Activated CD8-positive, alpha-beta T cell treated with anti-CD3 and anti-CD28 coated beads for 36 hours (primary cell): ENCODE measurements around the gene SLFN14. TPM values are rescaled to one million over a fixed set of nuclear protein-coding genes. Genes with fewer than 3 reads are reported as not detected.
A peak's percentile ranks its signal among the peaks of the same experiment; 100 is the strongest.

ENCODE experiments used
- ATAC-seq: fragments of 200-7000 bp; cut with Tn5 transposase; one replicate; pipeline ENCODE4 v1.10.0; 2021; ENCODE audit warnings: mild to moderate bottlenecking, moderate library complexity
- CTCF ChIA-PET: fragments of 350-600 bp; sonication (Branson Sonifier 250); formaldehyde crosslinking; loops from one replicate; lab custom pipeline; 2021; ENCODE audit warnings: antibody characterized with exemption; lab: Charles Lee
- POLR2A ChIA-PET: fragments of 350-600 bp; sonication (Branson Sonifier 250); formaldehyde crosslinking; loops from one replicate; lab custom pipeline; 2021; ENCODE audit warnings: antibody characterized with exemption; lab: Charles Lee
- DNase-seq: peaks from one replicate; pipeline ENCODE4 v3.0.0-alpha.2; 2020
- H3K27ac Mint-ChIP-seq: one replicate; pipeline ENCODE4 v1.8.0; 2021; ENCODE audit warnings: mild to moderate bottlenecking, mixed read lengths
- H3K27me3 Mint-ChIP-seq: one replicate; pipeline ENCODE4 v1.8.0; 2021; ENCODE audit warnings: mixed read lengths
- H3K36me3 Mint-ChIP-seq: one replicate; pipeline ENCODE4 v1.8.0; 2021; ENCODE audit warnings: low read depth, mixed read lengths
- H3K4me1 Mint-ChIP-seq: one replicate; pipeline ENCODE4 v1.8.0; 2021; ENCODE audit warnings: low read depth, mixed read lengths
- H3K4me3 Mint-ChIP-seq: one replicate; pipeline ENCODE4 v1.8.0; 2021; ENCODE audit warnings: mild to moderate bottlenecking, moderate library complexity, mixed read lengths
- H3K9me3 Mint-ChIP-seq: one replicate; pipeline ENCODE4 v1.8.0; 2021; ENCODE audit warnings: mixed read lengths
- CTCF ChIP-seq: fragments of 200-600 bp; IDR thresholded peaks from one replicate; pipeline ENCODE4 v1.8.0; 2022; ENCODE audit warnings: antibody characterized with exemption, mild to moderate bottlenecking
- intact Hi-C: fragments of 100-400 bp; cut with micrococcal nuclease; formaldehyde crosslinking; loops from one replicate; pipeline ENCODE4 v1.10.0; 2022
- total RNA-seq, 2 experiments: library from RNA; stranded (reverse); gene quantifications; one replicate each; pipeline ENCODE4 v1.2.3, GENCODE V29; 2021

Gene SLFN14
- total RNA-seq, 2 experiments from 2014 or later, result 0.11 TPM; not detected in 1

GRCh38 chr17:35578197-35578928 lies 17.7 kb upstream of the SLFN14 start, which contains the start of gene PEX12:
PEX12 (minus strand) TSS chr17:35578571; CDS start chr17:35578021, 550 bp downstream.
- H3K4me1 Mint-ChIP-seq, result peaks cover 28% of the 10 kb centered on the region
- DNase-seq, result peak; percentile 94
- ChIA-PET POLR2A (interaction anchor here (0.6 to 3.0 kb wide), 20 partner anchors 8 to 597 kb away, joined by 3 to 23 read pairs (median 5); partner anchors contain the start of genes AP2B1, SLFN11, SLFN12L and SLFN5), CTCF (interaction anchor here (0.6 to 2.8 kb wide), 12 partner anchors 8 to 230 kb away, joined by 3 to 14 read pairs (median 4); partner anchors contain the start of genes AP2B1 and SLFN12L)
- H3K27ac Mint-ChIP-seq, result peak within 1 kb of the TSS; percentile 100
- H3K36me3 Mint-ChIP-seq, result peaks cover 15% of the 10 kb centered on the region
- peak; percentile 94 for ATAC-seq
- no peaks in the 10 kb centered on the region for H3K27me3 Mint-ChIP-seq
- intact Hi-C loops, result no loop called here
- peak within 1 kb of the TSS; percentile 100 for H3K4me3 Mint-ChIP-seq
- no peaks in the 10 kb centered on the region for H3K9me3 Mint-ChIP-seq
- no peak for TF ChIP-seq CTCF

DNA sequence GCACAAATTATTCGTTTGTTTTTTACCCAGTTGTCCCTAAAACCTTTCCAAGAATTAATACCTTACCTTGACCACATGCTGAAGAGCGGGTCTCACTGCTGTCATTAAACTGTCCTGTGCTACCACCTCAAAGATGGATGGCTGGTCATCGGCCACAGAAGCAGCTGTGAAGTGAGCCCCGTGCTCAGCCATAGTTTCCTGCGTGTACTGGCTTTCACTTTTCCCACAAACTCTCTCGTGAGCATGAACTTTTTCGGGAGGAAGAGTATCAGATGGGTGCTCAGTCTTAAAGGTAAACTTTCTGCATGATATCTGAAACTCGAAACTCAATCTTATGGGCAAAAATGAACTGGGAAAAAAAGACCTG lies 17.2 kb upstream of the SLFN14 start:
- H3K27ac Mint-ChIP-seq, result peak overlapping the region; percentile 100
- H3K4me3 Mint-ChIP-seq, result peak overlapping the region; percentile 100
- CTCF ChIA-PET, result interaction anchor here (1.0 to 2.8 kb wide), 6 partner anchors 9 to 231 kb away, joined by 3 to 14 read pairs (median 6); partner anchors contain the start of genes AP2B1 and SLFN12L
- no peaks in the 10 kb centered on the region for H3K9me3 Mint-ChIP-seq
- intact Hi-C loops, result no loop called here
- no peak for DNase-seq
- TF ChIP-seq CTCF, result no peak
- ATAC-seq, result no peak
- H3K36me3 Mint-ChIP-seq, result peaks cover 15% of the 10 kb centered on the region
- H3K4me1 Mint-ChIP-seq, result peaks cover 28% of the 10 kb centered on the region
- H3K27me3 Mint-ChIP-seq, result no peaks in the 10 kb centered on the region
- POLR2A ChIA-PET, result interaction anchor here (0.6 to 3.0 kb wide), 16 partner anchors 9 to 335 kb away, joined by 3 to 23 read pairs (median 5); partner anchors contain the start of genes AP2B1, SLFN11, SLFN5 and TAF15

DNA sequence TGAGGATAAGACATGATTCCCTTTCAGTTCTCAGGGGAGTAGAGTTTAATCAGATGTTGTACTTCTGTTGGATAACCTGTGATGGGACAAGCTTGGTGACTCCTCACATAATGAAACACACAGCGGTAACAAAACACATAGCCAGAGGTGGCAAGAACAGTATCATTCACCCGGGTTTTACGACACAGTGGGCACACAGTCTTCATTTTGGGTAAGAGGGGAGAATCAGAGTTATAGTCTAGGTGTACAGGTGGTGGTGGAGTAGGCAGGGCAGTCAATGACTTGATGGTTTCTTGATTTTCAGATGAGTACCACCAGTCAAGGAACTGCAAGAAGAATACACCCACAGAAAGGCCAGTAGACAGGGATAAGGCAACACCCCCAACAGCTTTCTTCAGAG lies 15.1 kb upstream of the SLFN14 start:
- POLR2A ChIA-PET, result interaction anchor here (0.9 to 1.0 kb wide), 2 partner anchors 11 to 39 kb away, joined by 3 to 4 read pairs; no protein-coding TSS in a partner anchor
- H3K36me3 Mint-ChIP-seq, result peaks cover 16% of the 10 kb centered on the region
- peaks cover 31% of the 10 kb centered on the region for H3K4me1 Mint-ChIP-seq
- H3K27me3 Mint-ChIP-seq, result no peaks in the 10 kb centered on the region
- no peak for DNase-seq
- CTCF ChIA-PET, result interaction anchor here (0.8 to 2.1 kb wide), 3 partner anchors 34 to 318 kb away, joined by 3 to 8 read pairs (median 4); no protein-coding TSS in a partner anchor
- no peak for ATAC-seq
- no peaks in the 10 kb centered on the region for H3K9me3 Mint-ChIP-seq
- no peak overlapping the region for H3K4me3 Mint-ChIP-seq
- intact Hi-C loops, result no loop called here
- peak overlapping the region; percentile 100 for H3K27ac Mint-ChIP-seq
- no peak for TF ChIP-seq CTCF

DNA sequence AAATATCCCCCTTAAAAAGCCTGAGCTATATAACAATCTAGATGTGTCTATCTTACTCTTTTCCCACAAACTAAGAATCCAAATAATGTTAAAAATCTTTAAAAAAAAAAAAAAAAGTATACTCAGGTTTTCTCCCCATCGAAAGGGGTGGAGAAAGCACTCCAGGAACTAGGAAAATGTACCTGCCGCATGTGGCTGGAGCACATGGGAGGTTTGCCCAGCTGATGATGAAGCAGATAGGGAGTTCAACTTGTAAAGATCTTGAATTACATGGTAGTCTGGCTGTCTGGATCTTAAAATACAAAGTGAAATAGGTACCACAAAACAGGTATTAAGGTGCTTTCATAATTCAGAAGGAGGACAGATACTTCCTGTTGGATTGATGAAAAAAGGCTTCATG lies 8.8 kb upstream of the SLFN14 start:
- ChIA-PET POLR2A (interaction anchor here (0.6 to 3.6 kb wide), 3 partner anchors 9 to 207 kb away, joined by 3 to 23 read pairs (median 3); partner anchors contain the start of gene PEX12), CTCF (interaction anchor here (0.8 kb wide), 1 partner anchor 21 kb away, joined by 3 read pairs; no protein-coding TSS in a partner anchor)
- no peak for TF ChIP-seq CTCF
- ATAC-seq (no peak), DNase-seq (no peak)
- Mint-ChIP-seq H3K9me3 (no peaks in the 10 kb centered on the region), H3K27ac (peak overlapping the region; percentile 61), H3K36me3 (peaks cover 15% of the 10 kb centered on the region), H3K27me3 (no peaks in the 10 kb centered on the region), H3K4me3 (peak overlapping the region; percentile 87), H3K4me1 (peaks cover 29% of the 10 kb centered on the region)
- intact Hi-C loops, result no loop called here
